ENCODE data around the gene VPS26C. TPM values are rescaled to one million over a fixed set of nuclear protein-coding genes. Genes with fewer than 3 reads are reported as not detected.

Gene VPS26C
- total and polyA plus RNA-seq, 9 of the 15 experiments (the other 6 are each of a cell fraction or from before 2014, with no cell fraction given): 32.8 to 48.7 (median 42.1) TPM

- no peak for TF ChIP-seq NEUROD1 (IDR thresholded peaks at IDR 0.05; ENCODE audit: borderline replicate concordance, low read depth, low read length, partially characterized antibody)
- no peak for TF ChIP-seq XRCC3 (IDR thresholded peaks at IDR 0.05)
- TF ChIP-seq CTCF (IDR thresholded peaks at IDR 0.05 in 2 of 3, conservative IDR thresholded peaks at IDR 0.05 in 1 of 3; ENCODE audit: insufficient read depth in 2 of 3, low read depth in 1 of 3, low read length in 3 of 3): no peak
- no peak for TF ChIP-seq RUNX1 (IDR thresholded peaks at IDR 0.05; ENCODE audit: low read depth)
- TF ChIP-seq ZNF77 (CRISPR knock-in tag; IDR thresholded peaks at IDR 0.05): no peak
- TF ChIP-seq SIN3B (IDR thresholded peaks at IDR 0.05; ENCODE audit: low read depth): no peak
Observed at GRCh38 chr21:37182222-37182621, 84.9 kb downstream of the VPS26C start (continued).

- in situ Hi-C loops (cut with MboI): no loop called here
- no peak overlapping the region for H3K4me2 ChIP-seq (ENCODE audit: insufficient read depth, low read length)
- H3K9me1 ChIP-seq (ENCODE audit: control insufficient read depth, insufficient read depth, low read length): no peaks in the 10 kb centered on the region
- ChIA-PET CTCF (ENCODE audit: low intra/inter-chr PET ratio) (interaction anchor here (0.7 kb wide), 1 partner anchor 402 kb away, joined by 3 read pairs; no protein-coding TSS in a partner anchor), POLR2A (no interaction called here)
- no peak overlapping the region for H3K4me3 ChIP-seq
- FAIRE-seq: no peak
- peaks cover 56% of the 10 kb centered on the region for H3K36me3 ChIP-seq (ENCODE audit: control insufficient read depth, insufficient read depth, low read length)
- no peaks in the 10 kb centered on the region for H3K27me3 ChIP-seq (ENCODE audit: control insufficient read depth in 2 of 2, insufficient read depth in 2 of 2, low read length in 2 of 2)
- H3K9ac ChIP-seq (ENCODE audit: insufficient read depth in 1 of 2, low read depth in 2 of 2, low read length in 2 of 2): no peak overlapping the region
- no peaks in the 10 kb centered on the region for H3K9me3 ChIP-seq (replicated peaks; ENCODE audit: control insufficient read depth, insufficient read depth, low read depth, low read length)
- no peak for ATAC-seq
- H2AFZ ChIP-seq (ENCODE audit: low read depth, low read length): no peak overlapping the region
- DNase-seq (ENCODE audit: extremely low read depth in 1 of 4, low spot score in 3 of 4): no peak
- BruUV-seq (replicated peaks): no TSS peak
- no peaks in the 10 kb centered on the region for H3K4me1 ChIP-seq (replicated peaks in 1 of 2; ENCODE audit: control insufficient read depth in 2 of 2, insufficient read depth in 2 of 2, low read length in 2 of 2)
- WGBS (ENCODE audit: insufficient coverage, low coverage, missing lambda C conversion rate): 89% methylated on average over 3 of the region's 3 CpGs
- H3K27ac ChIP-seq (ENCODE audit: extremely low read depth, low read depth, low read length): no peak overlapping the region
- no peaks in the 10 kb centered on the region for H3K79me2 ChIP-seq (ENCODE audit: control insufficient read depth, insufficient read depth, low read length)
- H4K20me1 ChIP-seq (replicated peaks; ENCODE audit: control insufficient read depth, insufficient read depth, low read length): no peaks in the 10 kb centered on the region
- intact Hi-C loops (cut with micrococcal nuclease): loop anchor here (10.0 kb wide), 1 partner anchor 464 kb away; no protein-coding TSS in a partner anchor
- no peak for TF ChIP-seq STAT5A (IDR thresholded peaks at IDR 0.05; ENCODE audit: borderline replicate concordance, low read length)
- no peak for TF ChIP-seq CHD4 (IDR thresholded peaks at IDR 0.05; ENCODE audit: insufficient read depth, insufficient replicate concordance, low read depth, low read length, poor library complexity, severe bottlenecking)
- no peak for TF ChIP-seq REST (IDR thresholded peaks at IDR 0.05; ENCODE audit: borderline replicate concordance)
- no peak for TF ChIP-seq REST (CRISPR knock-in tag; IDR thresholded peaks at IDR 0.05; ENCODE audit: low read depth)
Observed at GRCh38 chr21:37181059-37181458, 86.1 kb downstream of the VPS26C start.

Data from K562 (cell line).